A549 (cell line): ENCODE results near the gene XPR1. TPM values are rescaled to one million over a fixed set of nuclear protein-coding genes. Genes with fewer than 3 reads are reported as not detected.

Experiments
- ATAC-seq, 2 experiments: fragments of 200-7000 bp in 1 of 2; fragments of >200 bp in 1 of 2; cut with Nextera tagmentation in 1 of 2; cut with Tn5 transposase in 1 of 2; 3 replicates each; pipeline versions ENCODE4 v1.8.0 to v1.9.1; 2018 to 2020; ENCODE audit warnings: mild to moderate bottlenecking in 1 of 2, moderate library complexity in 1 of 2
- CTCF ChIA-PET: fragments of 300-600 bp; sonication (Branson Sonifier 250); formaldehyde crosslinking; extraction: SDS; loops from one replicate; lab custom pipeline; 2021; ENCODE audit warnings: antibody characterized with exemption, inconsistent platforms; lab: Yijun Ruan, JAX
- POLR2A ChIA-PET: fragments of 350-600 bp; formaldehyde crosslinking; extraction: SDS; loops from one replicate; lab custom pipeline; 2021; ENCODE audit warnings: antibody characterized with exemption, inconsistent platforms; lab: Yijun Ruan, JAX
- DNase-seq, 2 experiments: peaks; one replicate each; pipeline versions ENCODE4 v3.0.0 to v3.0.0-alpha.2; 2011 to 2016; ENCODE audit warnings: low read depth in 1 of 2, low spot score in 1 of 2
- FAIRE-seq: peaks from 2 replicates; lab custom pipeline; 2011; peaks lifted over from hg19 to GRCh38; lab: Jason Lieb, UNC
- H3K27ac ChIP-seq, 2 experiments: fragments of >200 bp; sonication (Bioruptor Twin); formaldehyde crosslinking; 3 replicates each; pipeline ENCODE4 v1.5.1; 2016 to 2017
- H3K4me1 ChIP-seq: fragments of >200 bp; sonication (Bioruptor Twin); formaldehyde crosslinking; 3 replicates; pipeline ENCODE4 v1.6.1; 2016
- H3K4me2 ChIP-seq: fragments of >200 bp; sonication (Bioruptor Twin); formaldehyde crosslinking; 3 replicates; pipeline ENCODE4 v1.6.1; 2016
- H3K4me3 ChIP-seq: fragments of >200 bp; sonication (Bioruptor Twin); formaldehyde crosslinking; 3 replicates; pipeline ENCODE4 v1.5.1; 2016
- H3K9me3 ChIP-seq: fragments of >200 bp; sonication (Bioruptor Twin); formaldehyde crosslinking; 3 replicates; pipeline ENCODE4 v1.6.1; 2016
- ATOH8 ChIP-seq: fragments of 250-450 bp; sonication (Bioruptor Pico); IDR thresholded peaks from 2 replicates; pipeline ENCODE4 v1.5.0; 2020; ENCODE audit warnings: low read depth, mild to moderate bottlenecking, moderate library complexity
- BHLHE40 ChIP-seq: IDR thresholded peaks from 2 replicates; pipeline ENCODE4 v1.6.1; 2012; ENCODE audit warnings: low read depth, low read length, inconsistent platforms
- CBX2 ChIP-seq: fragments of 200-600 bp; sonication (generic); IDR thresholded peaks from 2 replicates; pipeline ENCODE4 v1.6.1; 2016; ENCODE audit warnings: low read depth, mild to moderate bottlenecking, borderline replicate concordance
- CBX8 ChIP-seq: fragments of 200-600 bp; sonication (generic); IDR thresholded peaks from 2 replicates; pipeline ENCODE4 v1.6.1; 2016
- CHD2 ChIP-seq: fragments of 150-350 bp; IDR thresholded peaks from 2 replicates; pipeline ENCODE4 v1.6.1; 2014; ENCODE audit warnings: low read length; ENCODE audit not compliant: partially characterized antibody
- E2F6 ChIP-seq: IDR thresholded peaks from 2 replicates; pipeline ENCODE4 v1.6.1; 2012; ENCODE audit warnings: low read depth, borderline replicate concordance
- ESRRA ChIP-seq: fragments of 150-350 bp; IDR thresholded peaks from 2 replicates; pipeline ENCODE4 v1.6.1; 2014; ENCODE audit warnings: mild to moderate bottlenecking, low read length, borderline replicate concordance
- FOSL2 ChIP-seq, 2 experiments: fragments of 450-650 bp in 1 of 2; fragments of >200 bp in 1 of 2; sonication (Bioruptor Twin) in 1 of 2; formaldehyde crosslinking; IDR thresholded peaks; 2 replicates each; pipeline versions ENCODE4 v1.5.0 to v1.6.1; 2016 to 2020; ENCODE audit warnings: mild to moderate bottlenecking in 1 of 2, moderate library complexity in 1 of 2
- FOXS1 ChIP-seq: fragments of 250-450 bp; sonication (Bioruptor Pico); IDR thresholded peaks from 2 replicates; pipeline ENCODE4 v1.5.0; 2020; ENCODE audit warnings: mild to moderate bottlenecking, moderate library complexity
- HDAC2 ChIP-seq: fragments of 200-600 bp; sonication (generic); IDR thresholded peaks from 2 replicates; pipeline ENCODE4 v1.6.1; 2016
- HOXA7 ChIP-seq: fragments of 250-450 bp; sonication (Bioruptor Pico); IDR thresholded peaks from 2 replicates; pipeline ENCODE4 v1.5.0; 2020; ENCODE audit warnings: mild to moderate bottlenecking, moderate library complexity
- HOXB5 ChIP-seq: fragments of 250-450 bp; sonication (Bioruptor Pico); IDR thresholded peaks from 2 replicates; pipeline ENCODE4 v1.5.0; 2020; ENCODE audit warnings: mild to moderate bottlenecking, moderate library complexity
- JUNB ChIP-seq: fragments of >200 bp; sonication (Bioruptor Twin); formaldehyde crosslinking; IDR thresholded peaks from 2 replicates; pipeline ENCODE4 v1.6.1; 2016
- KDM1A ChIP-seq: fragments of 200-600 bp; sonication (generic); IDR thresholded peaks from 2 replicates; pipeline ENCODE4 v1.6.1; 2016; ENCODE audit warnings: low read depth, mild to moderate bottlenecking
- MAFK ChIP-seq: fragments of 450-650 bp; IDR thresholded peaks from 2 replicates; pipeline ENCODE4 v1.6.1; 2014; ENCODE audit not compliant: partially characterized antibody
- MAZ ChIP-seq: fragments of 150-350 bp; IDR thresholded peaks from 2 replicates; pipeline ENCODE4 v1.6.1; 2014; ENCODE audit warnings: antibody characterized with exemption, low read depth, low read length, borderline replicate concordance
- MYC ChIP-seq: IDR thresholded peaks from 2 replicates; pipeline ENCODE4 v1.6.1; 2012; ENCODE audit warnings: mild to moderate bottlenecking, inconsistent platforms, low read length, improper control_type of control experiment, borderline replicate concordance
- NFE2L2 ChIP-seq: fragments of 150-350 bp; conservative IDR thresholded peaks from 2 replicates; pipeline ENCODE4 v1.6.1; 2014; ENCODE audit warnings: low read length
- NPAS2 ChIP-seq: fragments of 250-450 bp; sonication (Bioruptor Pico); IDR thresholded peaks from 2 replicates; pipeline ENCODE4 v1.8.0; 2022; ENCODE audit warnings: mild to moderate bottlenecking, moderate library complexity, borderline replicate concordance
- NR3C1 ChIP-seq: fragments of >200 bp; sonication (Bioruptor Twin); formaldehyde crosslinking; IDR thresholded peaks from 3 replicates; pipeline ENCODE4 v1.6.1; 2017
- PHF8 ChIP-seq: fragments of 200-600 bp; sonication (generic); IDR thresholded peaks from 2 replicates; pipeline ENCODE4 v1.6.1; 2016; ENCODE audit warnings: low read depth, mild to moderate bottlenecking, antibody characterized with exemption, moderate library complexity, borderline replicate concordance
- POLR2AphosphoS2 ChIP-seq: conservative IDR thresholded peaks from 2 replicates; pipeline ENCODE4 v1.6.1; 2012; ENCODE audit warnings: low read length, improper control_type of control experiment, inconsistent platforms
- RARB ChIP-seq: fragments of 250-450 bp; sonication (Bioruptor Pico); IDR thresholded peaks from 2 replicates; pipeline ENCODE4 v1.8.0; 2021; ENCODE audit warnings: mild to moderate bottlenecking, moderate library complexity
- RCOR1 ChIP-seq: fragments of 150-350 bp; IDR thresholded peaks from 2 replicates; pipeline ENCODE4 v1.6.1; 2014; ENCODE audit warnings: antibody characterized with exemption, low read length, low read depth
- USF2 ChIP-seq: fragments of 450-650 bp; IDR thresholded peaks from 2 replicates; pipeline ENCODE4 v1.6.1; 2014; ENCODE audit warnings: antibody characterized with exemption
- ZC3H11A ChIP-seq: fragments of 450-650 bp; IDR thresholded peaks from 2 replicates; pipeline ENCODE4 v1.6.1; 2014; ENCODE audit warnings: antibody characterized with exemption, mild to moderate bottlenecking
- ZFP36 ChIP-seq: fragments of 450-650 bp; IDR thresholded peaks from 2 replicates; pipeline ENCODE4 v1.6.1; 2014; ENCODE audit warnings: borderline replicate concordance; ENCODE audit not compliant: partially characterized antibody
- ZNF302 ChIP-seq: fragments of 250-450 bp; sonication (Bioruptor Pico); IDR thresholded peaks from 2 replicates; pipeline ENCODE4 v1.9.0; 2021; ENCODE audit warnings: inconsistent platforms, mild to moderate bottlenecking, moderate library complexity
- ZSCAN20 ChIP-seq: fragments of 250-450 bp; sonication (Bioruptor Pico); IDR thresholded peaks from 2 replicates; pipeline ENCODE4 v1.8.0; 2022; ENCODE audit warnings: mild to moderate bottlenecking, moderate library complexity
- WGBS: methylation state at CpG from one replicate; pipeline ENCODE4 v1.1.6; 2017; ENCODE audit errors: missing lambda C conversion rate; 5-methylcytosine and 5-hydroxymethylcytosine counted together
- polyA plus RNA-seq, 4 experiments: library from polyadenylated mRNA; depleted of rRNA in 3 of 4; stranded (reverse); fragments of >200 nt; fragmentation: RNase III in 1 of 4; extraction: RNeasy Plus Mini Kit Qiagen cat#74134 plus additional on column Dnase treatment in 1 of 4; gene quantifications; 2 replicates in 3 of 4; 3 replicates in 1 of 4; pipeline ENCODE4 v1.2.3, GENCODE V29; 2011 to 2017
- TF ChIP-seq, protein P1 (sequence below): fragments of >200 bp; sonication (Bioruptor Twin); formaldehyde crosslinking; IDR thresholded peaks from 3 replicates; pipeline ENCODE4 v1.6.1; 2016
- TF ChIP-seq, protein P2 (sequence below): IDR thresholded peaks from 2 replicates; pipeline ENCODE4 v1.6.1; 2012

XPR1 gene
- polyA plus RNA-seq, 2 of the 4 experiments (the other 2 are of a cell fraction), result 37.5 to 86.1 TPM

DNA sequence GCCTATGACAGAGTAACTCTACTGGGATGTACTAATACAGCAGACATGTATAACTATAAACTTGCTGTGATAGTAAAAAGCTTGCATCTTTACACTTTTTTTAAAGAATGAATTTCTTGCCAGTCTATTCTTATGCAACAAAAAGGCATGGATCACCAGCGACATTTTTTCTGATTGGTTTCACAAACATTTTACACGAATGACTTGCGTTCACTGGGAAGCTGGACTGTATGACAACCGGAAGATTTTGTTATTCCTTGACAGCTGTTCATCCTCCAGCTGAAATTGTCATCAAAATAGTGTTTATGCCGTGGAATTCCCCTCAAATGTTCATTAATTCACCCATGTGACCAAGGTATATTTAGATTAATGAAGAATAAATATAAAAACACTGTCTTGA lies 131.0 kb downstream of the XPR1 start:
- DNase-seq, result no peak
- no peaks in the 10 kb centered on the region for H3K4me1 ChIP-seq
- ChIA-PET CTCF (no interaction called here), POLR2A (no interaction called here)
- 92% methylated on average over 5 of the region's 5 CpGs for WGBS
- TF ChIP-seq USF2 (no peak), NPAS2 (CRISPR knock-in tag) (no peak), POLR2AphosphoS2 (no peak), MAZ (no peak), RCOR1 (no peak), RARB (CRISPR knock-in tag) (no peak), BHLHE40 (no peak), MAFK (no peak), ZNF302 (CRISPR knock-in tag) (no peak), HOXB5 (CRISPR knock-in tag) (no peak), PHF8 (no peak), ZFP36 (no peak), KDM1A (no peak), HDAC2 (no peak), HOXA7 (CRISPR knock-in tag) (no peak), FOSL2 (IDR thresholded peaks at IDR 0.05) (no peak), FOSL2 (CRISPR knock-in tag; IDR thresholded peaks at IDR 0.05) (no peak)
- TF ChIP-seq, protein P1, sequence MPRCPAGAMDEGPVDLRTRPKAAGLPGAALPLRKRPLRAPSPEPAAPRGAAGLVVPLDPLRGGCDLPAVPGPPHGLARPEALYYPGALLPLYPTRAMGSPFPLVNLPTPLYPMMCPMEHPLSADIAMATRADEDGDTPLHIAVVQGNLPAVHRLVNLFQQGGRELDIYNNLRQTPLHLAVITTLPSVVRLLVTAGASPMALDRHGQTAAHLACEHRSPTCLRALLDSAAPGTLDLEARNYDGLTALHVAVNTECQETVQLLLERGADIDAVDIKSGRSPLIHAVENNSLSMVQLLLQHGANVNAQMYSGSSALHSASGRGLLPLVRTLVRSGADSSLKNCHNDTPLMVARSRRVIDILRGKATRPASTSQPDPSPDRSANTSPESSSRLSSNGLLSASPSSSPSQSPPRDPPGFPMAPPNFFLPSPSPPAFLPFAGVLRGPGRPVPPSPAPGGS, result no peak
- TF ChIP-seq, protein P2, sequence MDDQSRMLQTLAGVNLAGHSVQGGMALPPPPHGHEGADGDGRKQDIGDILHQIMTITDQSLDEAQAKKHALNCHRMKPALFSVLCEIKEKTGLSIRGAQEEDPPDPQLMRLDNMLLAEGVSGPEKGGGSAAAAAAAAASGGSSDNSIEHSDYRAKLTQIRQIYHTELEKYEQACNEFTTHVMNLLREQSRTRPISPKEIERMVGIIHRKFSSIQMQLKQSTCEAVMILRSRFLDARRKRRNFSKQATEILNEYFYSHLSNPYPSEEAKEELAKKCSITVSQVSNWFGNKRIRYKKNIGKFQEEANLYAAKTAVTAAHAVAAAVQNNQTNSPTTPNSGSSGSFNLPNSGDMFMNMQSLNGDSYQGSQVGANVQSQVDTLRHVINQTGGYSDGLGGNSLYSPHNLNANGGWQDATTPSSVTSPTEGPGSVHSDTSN, result no peak
- TF ChIP-seq, all 56 proteins: peak for 0
- H3K4me2 ChIP-seq, result no peak overlapping the region
- H3K9me3 ChIP-seq, result no peaks in the 10 kb centered on the region
- ATAC-seq (no peak), FAIRE-seq (no peak)
- no peak overlapping the region for H3K4me3 ChIP-seq
- no peak overlapping the region for H3K27ac ChIP-seq

DNA sequence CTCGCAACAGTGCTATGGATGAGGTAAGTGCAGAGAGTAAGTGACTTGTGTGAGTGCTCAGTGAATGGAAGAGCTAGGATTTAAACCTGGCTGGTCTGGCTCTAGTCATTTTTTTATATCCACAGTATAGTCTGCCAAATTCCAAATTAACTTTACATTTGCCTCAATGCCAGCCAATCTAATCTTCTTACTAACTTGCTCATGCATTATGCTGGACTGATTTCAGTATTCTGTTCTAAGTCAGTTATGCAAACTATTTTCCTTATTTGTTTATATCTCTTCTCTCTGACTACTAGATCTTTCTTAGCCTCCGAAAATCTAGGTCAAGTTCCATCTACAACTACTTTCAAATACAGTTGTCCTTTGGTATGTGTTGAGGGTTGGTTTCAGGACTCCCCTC lies 133.3 kb downstream of the XPR1 start:
- Histone ChIP-seq H3K4me2 (no peak overlapping the region), H3K4me1 (no peaks in the 10 kb centered on the region), H3K4me3 (no peak overlapping the region), H3K9me3 (no peaks in the 10 kb centered on the region), H3K27ac (no peak overlapping the region)
- TF ChIP-seq MAFK, result no peak
- TF ChIP-seq NR3C1, result no peak
- TF ChIP-seq FOXS1, result no peak
- no peak for TF ChIP-seq HOXB5 (CRISPR knock-in tag)
- TF ChIP-seq ZSCAN20, result no peak
- TF ChIP-seq JUNB, result no peak
- no peak for TF ChIP-seq MYC
- no peak for TF ChIP-seq E2F6
- no peak for TF ChIP-seq KDM1A
- TF ChIP-seq, protein P2, result no peak
- no peak for TF ChIP-seq CHD2
- no peak for TF ChIP-seq NFE2L2
- TF ChIP-seq ZFP36, result no peak
- no peak for TF ChIP-seq ZC3H11A
- TF ChIP-seq ATOH8 (CRISPR knock-in tag), result no peak
- no peak for TF ChIP-seq ESRRA
- TF ChIP-seq CBX8, result no peak
- TF ChIP-seq CBX2, result no peak
- TF ChIP-seq NPAS2 (CRISPR knock-in tag), result no peak
- FAIRE-seq (no peak), ATAC-seq (no peak), DNase-seq (no peak)
- POLR2A ChIA-PET, result no interaction called here
- CTCF ChIA-PET, result interaction anchor here (0.8 kb wide), 1 partner anchor 193 kb away, joined by 3 read pairs; no protein-coding TSS in a partner anchor
- 94% methylated on average over 2 of the region's 2 CpGs for WGBS
